ENCODE results near the gene KCMF1. TPM values are rescaled to one million over a fixed set of nuclear protein-coding genes. Genes with fewer than 3 reads are reported as not detected.
A peak's percentile ranks its signal among the peaks of the same experiment; 100 is the strongest.

KCMF1 gene
- total RNA-seq, 1 experiment from 2014 or later: 97.8 TPM

GRCh38 chr2:84991404-84992160 is 20.6 kb downstream of the KCMF1 start:
- CTCF ChIA-PET: no interaction called here
- peaks cover 27% of the 10 kb centered on the region for H3K4me1 ChIP-seq (replicated peaks; ENCODE audit: insufficient read depth)
- H4K20me1 ChIP-seq (ENCODE audit: insufficient read depth): peaks cover 93% of the 10 kb centered on the region

DNA sequence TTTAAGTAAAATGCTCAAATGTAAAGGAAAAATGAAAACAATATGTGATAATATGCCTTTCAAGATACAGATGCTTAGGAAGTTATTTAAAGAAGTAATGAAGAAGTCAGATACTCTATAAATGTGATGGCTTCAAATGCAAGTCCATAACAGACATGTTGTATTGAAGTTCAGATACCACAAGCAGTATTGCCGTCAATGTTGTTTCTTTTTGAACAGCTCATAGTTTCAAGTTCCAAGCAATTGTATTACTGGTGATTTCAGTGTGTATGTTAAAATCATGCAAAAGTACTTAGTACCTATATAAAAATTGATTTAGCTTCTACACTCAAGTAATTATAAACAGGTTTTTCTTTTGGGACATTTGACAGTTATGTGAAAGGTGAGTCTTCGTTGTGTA is 24.9 kb downstream of the KCMF1 start:
- intact Hi-C loops (cut with micrococcal nuclease; ENCODE audit: unreplicated experiment): no loop called here
- H3F3A ChIP-seq (ENCODE audit: insufficient read depth, low read depth): peaks cover 8% of the 10 kb centered on the region
- ChIA-PET POLR2A (ENCODE audit: unreplicated experiment) (no interaction called here), CTCF (no interaction called here)
- H3K4me1 ChIP-seq (replicated peaks; ENCODE audit: insufficient read depth): peaks cover 12% of the 10 kb centered on the region
- no peak for DNase-seq
- peaks cover 97% of the 10 kb centered on the region for H3K79me2 ChIP-seq (ENCODE audit: low read depth)
- no peaks in the 10 kb centered on the region for H3K9me3 ChIP-seq (ENCODE audit: insufficient read depth, low read depth)
- no peaks in the 10 kb centered on the region for H3K27me3 ChIP-seq (ENCODE audit: insufficient read depth, low read depth)
- no peaks in the 10 kb centered on the region for H3K9me2 ChIP-seq (ENCODE audit: insufficient read depth)
- TF ChIP-seq CTCF (conservative IDR thresholded peaks at IDR 0.05): no peak
- TF ChIP-seq EZH2 (IDR thresholded peaks at IDR 0.05; ENCODE audit: low read depth): no peak
- no peak overlapping the region for H2AFZ ChIP-seq
- H3K4me2 ChIP-seq: no peak overlapping the region
- 0 out of 2 replicates have a peak overlapping the region, but pooled peaks have one; percentile 29 for H3K27ac ChIP-seq
- no peak overlapping the region for H3K4me3 ChIP-seq
- H4K20me1 ChIP-seq (ENCODE audit: insufficient read depth): peaks cover 78% of the 10 kb centered on the region
- H3K36me3 ChIP-seq (ENCODE audit: low read depth): no peaks in the 10 kb centered on the region
- no TSS peak for BruUV-seq (replicated peaks)

More at GRCh38 chr2:84991404-84992160, 20.6 kb downstream of the KCMF1 start:
- POLR2A ChIA-PET (ENCODE audit: unreplicated experiment): no interaction called here
- intact Hi-C loops (cut with micrococcal nuclease; ENCODE audit: unreplicated experiment): no loop called here
- Histone ChIP-seq H2AFZ (no peak overlapping the region), H3K79me2 (ENCODE audit: low read depth) (peaks cover 99% of the 10 kb centered on the region), H3F3A (ENCODE audit: insufficient read depth, low read depth) (peaks cover 25% of the 10 kb centered on the region), H3K27ac (peak overlapping the region; percentile 52), H3K27me3 (ENCODE audit: insufficient read depth, low read depth) (no peaks in the 10 kb centered on the region), H3K36me3 (ENCODE audit: low read depth) (0 out of 2 replicates have a peak, but pooled peaks cover 5% of the 10 kb centered on the region), H3K9me3 (ENCODE audit: insufficient read depth, low read depth) (no peaks in the 10 kb centered on the region), H3K4me3 (no peak overlapping the region), H3K4me2 (no peak overlapping the region), H3K9me2 (ENCODE audit: insufficient read depth) (no peaks in the 10 kb centered on the region)
- peak in 1 of 2 experiments; percentile 51 for DNase-seq
- no TSS peak for BruUV-seq (replicated peaks)
- TF ChIP-seq EZH2 (IDR thresholded peaks at IDR 0.05; ENCODE audit: low read depth): no peak
- no peak for TF ChIP-seq CTCF (conservative IDR thresholded peaks at IDR 0.05)

- no peaks in the 10 kb centered on the region for H3K27me3 ChIP-seq (ENCODE audit: insufficient read depth, low read depth)
- H3K27ac ChIP-seq: no peak overlapping the region
- no peak overlapping the region for H3K4me2 ChIP-seq
- TF ChIP-seq EZH2 (IDR thresholded peaks at IDR 0.05; ENCODE audit: low read depth) (no peak), CTCF (conservative IDR thresholded peaks at IDR 0.05) (no peak)
- peaks cover 15% of the 10 kb centered on the region for H3F3A ChIP-seq (ENCODE audit: insufficient read depth, low read depth)
- H2AFZ ChIP-seq: no peak overlapping the region
- H4K20me1 ChIP-seq (ENCODE audit: insufficient read depth): peaks cover 76% of the 10 kb centered on the region
- POLR2A ChIA-PET (ENCODE audit: unreplicated experiment): no interaction called here
- H3K4me1 ChIP-seq (replicated peaks; ENCODE audit: insufficient read depth): peaks cover 2% of the 10 kb centered on the region; the same call in 1 of the 2 replicates
- H3K79me2 ChIP-seq (ENCODE audit: low read depth): peaks cover 97% of the 10 kb centered on the region
- H3K4me3 ChIP-seq: no peak overlapping the region
- no peak for DNase-seq
- CTCF ChIA-PET: no interaction called here
- H3K9me2 ChIP-seq (ENCODE audit: insufficient read depth): no peaks in the 10 kb centered on the region
- no peaks in the 10 kb centered on the region for H3K9me3 ChIP-seq (ENCODE audit: insufficient read depth, low read depth)
- intact Hi-C loops (cut with micrococcal nuclease; ENCODE audit: unreplicated experiment): no loop called here
- no TSS peak for BruUV-seq (replicated peaks)
- no peaks in the 10 kb centered on the region for H3K36me3 ChIP-seq (ENCODE audit: low read depth)
Measured at GRCh38 chr2:84996909-84997308, 25.9 kb downstream of the KCMF1 start.
